Measurements from ENCODE around the gene HIVEP2. TPM values are rescaled to one million over a fixed set of nuclear protein-coding genes. Genes with fewer than 3 reads are reported as not detected.

The HIVEP2 gene
- total RNA-seq, 1 experiment from 2014 or later: 4.2 TPM

DNA sequence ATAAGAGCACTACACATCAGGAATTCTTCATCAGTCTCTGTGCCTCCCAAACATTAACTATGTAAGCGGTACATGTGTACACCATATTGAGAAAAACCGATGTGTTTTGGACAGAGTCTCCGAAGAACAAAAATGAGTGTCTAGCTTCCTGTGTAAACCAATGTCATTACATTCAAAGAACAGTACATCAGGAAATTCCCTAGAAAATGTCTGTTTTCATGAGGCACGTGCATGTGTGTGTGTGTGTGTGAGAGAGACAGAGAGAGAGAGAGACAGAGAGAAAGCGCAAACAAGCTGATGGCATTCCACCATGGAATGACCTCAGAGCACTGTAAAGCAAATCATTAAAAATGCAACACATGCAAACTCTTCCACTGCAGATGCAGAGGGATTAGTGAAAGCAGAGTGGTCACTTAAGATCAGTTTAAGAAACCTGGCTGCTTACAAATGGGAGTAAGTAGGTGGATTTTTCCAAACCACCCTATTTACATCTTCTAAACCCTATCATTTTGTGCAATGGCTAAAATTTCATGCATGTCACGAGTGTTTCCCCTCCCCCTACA, 133.9 kb downstream of the HIVEP2 start:
- Mint-ChIP-seq H3K27ac (no peak overlapping the region), H3K9me3 (no peaks in the 10 kb centered on the region), H3K4me1 (peaks cover 12 to 16% of the 10 kb centered on the region in 2 experiments), H3K36me3 (ENCODE audit: insufficient read depth in 1 of 3, low read depth in 3 of 3) (no peaks in the 10 kb centered on the region; a peak in 2 of 7 replicates), H3K27me3 (ENCODE audit: low read depth) (no peaks in the 10 kb centered on the region), H3K4me3 (no peak overlapping the region)
- H3K79me2 ChIP-seq (ENCODE audit: insufficient read depth, low read length): no peaks in the 10 kb centered on the region
- H2BK12ac ChIP-seq (ENCODE audit: insufficient read length, low read depth, low read length): no peak overlapping the region
- H2AFZ ChIP-seq (ENCODE audit: low read length): no peak overlapping the region
- peaks cover 4% of the 10 kb centered on the region; the same call in 1 of the 2 replicates for H3K4me1 ChIP-seq (ENCODE audit: insufficient read depth, low read length)
- no peak overlapping the region for H2BK20ac ChIP-seq (ENCODE audit: low read depth, low read length, poor library complexity, severe bottlenecking)
- H4K5ac ChIP-seq (ENCODE audit: insufficient read length, low read depth, low read length): no peak overlapping the region
- DNase-seq: no peak
- no peak overlapping the region for H3T11ph ChIP-seq (ENCODE audit: low read length)
- no peak overlapping the region for H3K4ac ChIP-seq (ENCODE audit: low read depth, low read length)
- H3K56ac ChIP-seq (ENCODE audit: insufficient read length, low read depth, low read length): no peak overlapping the region
- no peak overlapping the region for H4K91ac ChIP-seq (ENCODE audit: insufficient read length, low read depth, low read length)
- H2BK120ac ChIP-seq (ENCODE audit: low read depth, low read length, poor library complexity, severe bottlenecking): no peak overlapping the region
- no peak overlapping the region for H3K4me2 ChIP-seq (ENCODE audit: insufficient read depth, insufficient read length, low read length)
- H2BK15ac ChIP-seq (ENCODE audit: low read depth, low read length): no peak overlapping the region
- H3K18ac ChIP-seq (ENCODE audit: insufficient read length, low read depth, low read length): no peak overlapping the region
- no peaks in the 10 kb centered on the region for H3K9me3 ChIP-seq (ENCODE audit: control insufficient read depth, low read depth, low read length)
- no peaks in the 10 kb centered on the region for H3K27me3 ChIP-seq (ENCODE audit: insufficient read depth, low read length)
- no peaks in the 10 kb centered on the region for H3K79me1 ChIP-seq (ENCODE audit: insufficient read depth, low read depth, low read length, poor library complexity, severe bottlenecking)
- H3K9ac ChIP-seq (ENCODE audit: extremely low read depth, insufficient read length, low read length): no peak overlapping the region
- no peak overlapping the region for H3K27ac ChIP-seq (ENCODE audit: insufficient read length, low read depth, low read length)
- H2AK5ac ChIP-seq (ENCODE audit: insufficient read length, low read length): no peak overlapping the region
- TF ChIP-seq, protein P1, sequence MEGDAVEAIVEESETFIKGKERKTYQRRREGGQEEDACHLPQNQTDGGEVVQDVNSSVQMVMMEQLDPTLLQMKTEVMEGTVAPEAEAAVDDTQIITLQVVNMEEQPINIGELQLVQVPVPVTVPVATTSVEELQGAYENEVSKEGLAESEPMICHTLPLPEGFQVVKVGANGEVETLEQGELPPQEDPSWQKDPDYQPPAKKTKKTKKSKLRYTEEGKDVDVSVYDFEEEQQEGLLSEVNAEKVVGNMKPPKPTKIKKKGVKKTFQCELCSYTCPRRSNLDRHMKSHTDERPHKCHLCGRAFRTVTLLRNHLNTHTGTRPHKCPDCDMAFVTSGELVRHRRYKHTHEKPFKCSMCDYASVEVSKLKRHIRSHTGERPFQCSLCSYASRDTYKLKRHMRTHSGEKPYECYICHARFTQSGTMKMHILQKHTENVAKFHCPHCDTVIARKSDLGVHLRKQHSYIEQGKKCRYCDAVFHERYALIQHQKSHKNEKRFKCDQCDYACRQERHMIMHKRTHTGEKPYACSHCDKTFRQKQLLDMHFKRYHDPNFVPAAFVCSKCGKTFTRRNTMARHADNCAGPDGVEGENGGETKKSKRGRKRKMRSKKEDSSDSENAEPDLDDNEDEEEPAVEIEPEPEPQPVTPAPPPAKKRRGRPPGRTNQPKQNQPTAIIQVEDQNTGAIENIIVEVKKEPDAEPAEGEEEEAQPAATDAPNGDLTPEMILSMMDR (conservative IDR thresholded peaks at IDR 0.05): no peak
- H3K14ac ChIP-seq (ENCODE audit: insufficient read depth, low read length): no peak overlapping the region
- H4K20me1 ChIP-seq (ENCODE audit: control insufficient read depth, insufficient read depth, insufficient read length): no peaks in the 10 kb centered on the region
- H2BK5ac ChIP-seq (ENCODE audit: insufficient read length, low read length): no peak overlapping the region
- WGBS (ENCODE audit: extremely low coverage, insufficient read length, low lambda C conversion rate): no CpG with 5 or more reads among the region's 6 CpGs
- no peaks in the 10 kb centered on the region for H3K23me2 ChIP-seq (ENCODE audit: insufficient read length, low read depth, low read length, poor library complexity, severe bottlenecking)
- no peak overlapping the region for H4K8ac ChIP-seq (replicated peaks; ENCODE audit: insufficient read length, low read depth, low read length)
- H3K23ac ChIP-seq (ENCODE audit: insufficient read length, low read depth, low read length): no peak overlapping the region
